ENCODE data around the gene MAPK12.
A peak's percentile ranks its signal among the peaks of the same experiment; 100 is the strongest.

The MAPK12 gene

DNA sequence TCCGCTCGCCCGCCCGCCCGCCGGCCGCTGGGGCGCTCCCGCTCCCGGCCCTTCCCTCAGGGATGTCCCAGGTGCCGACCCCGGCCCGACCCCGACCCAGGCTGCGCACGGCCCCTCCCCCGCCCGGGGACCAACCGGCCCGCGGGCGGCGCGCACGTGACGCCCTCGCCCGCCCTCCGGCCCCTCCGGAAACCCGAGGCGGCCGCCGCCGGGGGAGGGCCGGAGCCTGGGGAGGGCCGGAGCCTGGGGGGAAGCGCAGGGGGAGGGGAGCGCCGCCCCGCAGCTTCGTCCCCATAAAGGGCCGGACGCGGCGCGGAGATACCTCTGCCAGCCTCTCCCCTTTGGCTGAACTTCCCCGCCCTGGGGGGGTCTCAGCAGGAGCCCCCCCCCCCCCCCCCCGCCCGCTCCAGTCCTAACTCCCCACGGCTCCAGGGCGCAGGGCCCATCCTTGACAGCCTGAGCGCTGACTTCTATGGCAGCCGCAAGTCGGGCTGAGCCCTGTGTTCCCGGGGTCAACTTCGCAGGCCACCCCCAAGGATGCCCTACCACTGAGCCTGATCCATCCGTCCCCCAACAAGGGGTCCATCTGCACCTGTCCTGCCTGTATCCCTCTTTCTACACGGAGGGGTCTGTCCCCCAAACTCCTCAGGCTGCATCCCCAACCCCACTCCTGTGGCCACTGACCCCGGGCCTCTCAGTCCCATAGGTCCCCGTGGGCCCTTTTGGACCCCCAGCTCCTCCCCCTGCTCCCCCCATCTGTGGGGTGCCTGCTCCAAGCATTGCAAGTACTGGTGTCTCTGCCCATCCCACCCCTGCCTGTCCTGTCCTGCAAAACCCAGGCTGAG, at the start of gene MAPK12:
MAPK12 (minus strand) TSS at position 69 of the 845 bp plus-strand sequence. CDS start 174 bp downstream, outside the sequence.
- DNase-seq (ENCODE audit: low read depth), result peak; percentile 22

DNA sequence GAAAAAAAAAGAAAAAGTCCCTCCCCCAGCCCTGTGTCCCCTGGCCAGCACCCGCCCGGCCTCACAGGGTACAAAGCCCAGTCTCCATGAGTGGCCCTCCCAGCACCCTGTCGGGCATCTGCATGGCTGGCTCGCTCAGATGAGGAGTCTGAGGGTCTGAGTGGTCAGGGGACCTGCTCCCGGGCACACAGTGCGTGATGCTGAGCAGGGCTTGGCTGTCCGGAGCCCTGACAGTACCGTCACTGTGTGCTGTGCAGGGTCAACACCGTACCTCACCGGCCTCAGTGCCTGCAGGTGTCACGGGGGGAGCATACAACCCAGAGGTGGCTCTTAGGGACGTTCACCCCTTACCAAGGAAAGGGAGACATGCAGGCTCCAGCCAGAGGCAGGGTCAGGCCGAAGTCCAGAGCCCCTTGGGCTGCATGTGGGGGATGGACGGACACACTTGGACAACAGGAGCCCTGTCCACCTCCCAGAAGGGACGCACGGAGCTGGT, 49.5 kb upstream of the MAPK12 start:
- DNase-seq (ENCODE audit: low read depth), result no peak

DNA sequence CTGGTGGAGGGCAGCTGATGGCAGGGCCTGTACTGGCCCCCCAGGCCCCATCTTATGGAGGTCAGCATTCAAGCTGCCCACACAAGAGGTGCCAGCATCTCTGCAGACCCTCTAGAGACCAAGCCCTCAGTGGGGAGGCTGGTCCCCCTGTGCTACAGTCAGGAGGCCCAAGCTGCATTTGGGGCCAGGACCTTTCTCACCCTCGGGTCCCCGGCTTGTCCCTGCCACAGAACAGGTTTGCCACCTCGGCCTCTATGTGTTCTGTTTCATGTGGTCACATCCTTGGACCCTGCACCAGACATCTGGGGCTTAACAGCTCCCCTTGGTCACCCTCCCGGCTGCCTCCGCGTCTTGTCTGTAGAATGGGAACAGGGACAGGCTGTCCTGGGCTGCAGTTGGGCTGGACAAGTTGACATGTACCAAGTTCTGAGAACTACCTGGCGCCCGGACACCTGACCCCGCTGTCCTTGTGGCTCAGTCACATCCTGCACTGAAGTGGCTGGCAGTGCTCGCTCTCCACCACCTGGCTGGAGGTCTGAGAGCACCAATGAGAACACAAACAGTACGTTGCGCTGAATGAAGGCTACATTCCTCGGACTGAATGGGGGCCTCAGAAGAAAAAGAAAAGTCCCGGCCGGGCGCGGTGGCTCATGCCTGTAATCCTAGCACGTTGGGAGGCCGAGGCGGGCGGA, 48.7 kb upstream of the MAPK12 start:
- no peak for DNase-seq (ENCODE audit: low read depth)

DNA sequence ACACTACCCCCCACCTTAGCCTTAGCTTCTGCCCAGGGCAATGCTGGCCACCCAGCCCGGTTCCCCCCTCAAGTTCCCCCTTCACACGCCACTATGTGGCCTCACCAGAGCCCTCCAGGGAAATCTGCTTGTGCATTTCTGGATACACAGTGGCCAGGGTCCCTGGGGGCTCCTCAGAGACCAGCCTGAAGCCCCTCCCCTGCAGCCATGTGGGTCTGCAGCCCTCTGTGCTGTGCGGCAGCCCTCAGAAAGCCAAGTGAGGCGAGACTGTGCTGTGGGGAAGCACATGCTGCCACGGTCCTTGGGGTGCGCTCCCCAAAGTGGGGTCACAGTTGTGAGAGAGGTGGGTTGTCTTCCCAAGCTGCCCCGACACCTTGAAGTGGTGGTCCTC, 48.1 kb upstream of the MAPK12 start:
- DNase-seq (ENCODE audit: low read depth), result no peak

DNA sequence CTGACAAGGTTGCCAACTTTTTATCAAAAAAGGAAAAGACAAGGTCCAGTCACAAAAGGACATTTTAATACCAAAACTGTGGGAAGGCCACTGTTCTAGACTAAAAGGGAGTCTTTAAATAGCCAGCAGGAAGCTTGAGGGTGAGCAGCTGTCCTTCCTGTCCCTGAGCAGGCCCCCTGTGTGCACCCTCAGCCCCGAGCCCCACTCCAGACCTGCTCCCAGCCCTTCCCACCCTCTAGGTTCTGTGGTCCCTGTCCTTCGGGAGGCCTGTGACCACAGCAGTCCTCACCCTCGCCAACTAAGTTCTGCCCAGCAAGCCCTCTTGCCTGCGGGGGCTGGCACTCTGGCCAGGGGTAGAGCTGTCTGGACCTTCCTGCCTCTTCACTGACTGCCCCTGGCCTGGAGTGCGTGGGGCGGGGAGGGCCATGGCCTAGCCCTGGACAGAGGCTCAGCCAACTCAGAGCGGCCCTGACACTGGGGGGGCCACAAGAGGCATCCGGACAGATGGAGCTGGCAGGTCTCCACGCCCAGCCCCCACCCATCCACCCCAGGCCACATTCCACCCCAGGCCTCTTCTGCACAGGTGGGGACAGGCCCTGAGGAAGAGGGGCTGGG, 47.6 kb upstream of the MAPK12 start:
- no peak for DNase-seq (ENCODE audit: low read depth)

DNA sequence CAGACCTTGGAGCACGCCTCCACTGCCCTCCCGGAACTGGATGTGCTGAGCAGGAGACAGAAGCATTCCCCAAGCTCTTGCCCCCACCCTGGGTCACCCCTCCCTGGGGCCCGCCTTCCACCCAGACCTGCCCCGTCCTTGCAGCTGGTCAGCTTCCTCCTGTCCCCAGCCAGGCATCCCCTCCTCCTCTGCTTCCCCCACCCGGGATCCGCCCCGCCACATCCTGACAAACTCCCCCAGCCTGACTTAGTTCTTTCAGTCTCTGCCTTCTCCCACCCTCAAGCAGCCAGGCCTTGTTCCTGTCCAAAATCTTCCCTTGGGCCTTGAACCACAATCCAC, 47.1 kb upstream of the MAPK12 start:
- no peak for DNase-seq (ENCODE audit: low read depth)

DNA sequence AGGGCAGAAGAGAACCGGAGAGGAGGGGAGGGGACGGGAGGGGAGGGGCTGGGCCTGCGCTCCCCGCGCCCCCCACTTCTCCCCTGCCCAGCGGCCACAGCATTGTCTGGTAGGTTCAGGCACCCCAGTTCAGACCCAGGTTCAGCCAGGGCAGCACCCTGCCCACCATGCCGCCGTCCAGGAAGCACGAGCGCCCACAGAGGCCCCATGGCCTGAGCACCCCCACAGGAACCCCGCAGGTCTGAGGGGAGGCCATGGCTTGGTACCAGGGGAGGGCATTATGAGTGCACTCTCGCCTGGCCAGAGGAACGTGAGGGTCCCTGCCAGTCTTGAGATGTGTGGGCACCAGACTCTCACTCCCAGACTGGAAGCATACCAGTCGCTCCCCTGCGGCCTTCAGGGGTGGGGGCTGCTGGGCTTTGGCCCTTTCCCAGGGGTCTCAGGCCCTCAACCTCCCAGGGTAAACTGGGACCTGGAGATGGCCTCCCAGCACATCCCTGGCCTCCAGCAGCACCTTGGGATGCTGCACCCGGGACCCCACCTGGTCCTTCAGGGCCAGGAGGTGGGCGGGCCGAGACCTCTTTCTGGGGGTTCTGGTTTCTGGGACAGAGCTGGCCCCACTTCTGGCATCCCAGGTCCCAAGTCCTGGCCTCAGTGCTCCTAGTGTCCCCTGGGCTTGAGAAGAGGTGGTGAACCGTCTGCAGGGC, 46.6 kb upstream of the MAPK12 start:
- DNase-seq (ENCODE audit: low read depth), result no peak

DNA sequence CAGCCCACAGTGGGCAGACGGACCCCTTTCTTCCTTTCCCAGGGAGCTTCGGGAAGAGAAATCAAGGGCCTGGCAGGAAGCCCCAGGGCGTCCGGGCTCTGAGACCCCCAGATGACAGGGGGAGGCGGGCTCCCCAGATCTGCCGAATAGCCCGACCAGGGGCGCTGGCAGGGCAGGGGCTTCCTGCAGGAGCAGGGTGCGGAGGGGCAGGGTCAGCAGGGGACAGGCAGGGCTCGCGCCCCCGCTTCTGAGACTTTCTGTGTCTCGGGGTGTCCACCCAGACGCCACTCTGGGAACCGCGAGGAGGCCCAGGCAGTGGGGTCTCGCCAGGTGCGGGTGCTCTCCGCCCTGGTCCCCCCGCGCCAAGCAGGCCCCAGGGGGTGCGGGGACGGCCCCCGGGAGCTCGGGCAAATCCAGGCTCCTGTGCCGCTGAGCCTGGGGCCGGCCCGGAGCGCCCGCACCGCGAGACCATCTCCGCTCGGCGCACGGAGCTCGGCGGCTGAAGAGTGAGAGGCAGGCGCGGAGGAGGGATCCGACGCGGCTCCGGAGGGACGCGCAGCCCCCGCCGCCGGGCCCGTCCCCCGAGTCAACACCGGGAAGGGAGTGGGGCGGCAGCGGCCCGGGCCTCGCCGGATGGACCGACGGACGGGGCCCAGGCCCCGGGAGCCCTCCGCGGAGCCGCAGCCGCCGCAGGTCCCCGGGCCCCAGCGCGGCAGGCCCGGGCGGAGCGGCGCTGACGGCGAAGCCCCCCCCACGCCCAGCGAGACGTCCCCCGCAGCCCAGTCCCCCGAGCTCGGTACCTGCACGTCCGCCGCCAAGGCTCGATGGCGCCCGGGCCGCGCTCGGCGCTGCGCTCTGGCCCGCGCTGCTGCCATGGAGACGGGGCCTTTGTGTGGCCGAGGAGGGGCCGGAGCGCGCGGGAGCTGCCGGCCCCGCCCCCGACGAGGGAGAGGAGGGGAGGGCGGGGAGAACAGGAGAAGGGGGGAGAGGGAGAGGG, 45.6 kb upstream of the MAPK12 start, which contains the start of gene PLXNB2:
PLXNB2 (minus strand) TSS at position 894 of the 997 bp plus-strand sequence. CDS start 17,062 bp downstream, outside the sequence.
- DNase-seq (ENCODE audit: low read depth), result peak; percentile 79

DNA sequence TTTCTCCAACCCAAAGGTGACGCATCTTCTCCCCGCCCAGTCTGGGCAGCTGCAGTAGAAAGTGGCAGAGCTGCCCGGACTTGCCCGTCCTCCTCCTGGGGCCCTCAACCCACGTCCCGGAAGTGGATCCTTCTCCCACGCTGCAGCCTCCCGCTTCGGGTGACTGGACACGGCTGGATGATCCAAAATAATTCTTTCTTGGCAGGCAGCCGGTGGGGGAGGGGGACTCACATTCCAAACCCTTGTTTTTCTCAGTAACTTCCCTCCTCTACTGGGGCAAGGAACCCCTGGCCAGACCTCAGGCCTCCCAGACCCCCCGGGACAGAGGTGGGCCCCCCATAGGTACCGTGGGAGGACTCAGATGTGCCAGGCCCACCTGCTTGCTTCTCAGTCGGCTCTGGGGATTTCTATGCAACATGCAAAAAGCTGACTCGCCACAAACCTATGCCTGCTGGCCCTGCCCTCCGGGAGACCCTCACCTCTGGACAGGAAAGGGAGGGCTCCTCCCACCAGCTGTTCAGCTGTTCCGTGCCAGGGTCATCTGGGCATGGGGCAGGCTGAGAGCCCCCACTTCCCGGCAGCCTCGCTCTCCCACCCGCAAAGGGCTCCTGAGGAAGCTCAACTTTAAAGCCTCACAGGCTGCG, 44.6 kb upstream of the MAPK12 start:
- DNase-seq (ENCODE audit: low read depth), result peak; percentile 92

DNA sequence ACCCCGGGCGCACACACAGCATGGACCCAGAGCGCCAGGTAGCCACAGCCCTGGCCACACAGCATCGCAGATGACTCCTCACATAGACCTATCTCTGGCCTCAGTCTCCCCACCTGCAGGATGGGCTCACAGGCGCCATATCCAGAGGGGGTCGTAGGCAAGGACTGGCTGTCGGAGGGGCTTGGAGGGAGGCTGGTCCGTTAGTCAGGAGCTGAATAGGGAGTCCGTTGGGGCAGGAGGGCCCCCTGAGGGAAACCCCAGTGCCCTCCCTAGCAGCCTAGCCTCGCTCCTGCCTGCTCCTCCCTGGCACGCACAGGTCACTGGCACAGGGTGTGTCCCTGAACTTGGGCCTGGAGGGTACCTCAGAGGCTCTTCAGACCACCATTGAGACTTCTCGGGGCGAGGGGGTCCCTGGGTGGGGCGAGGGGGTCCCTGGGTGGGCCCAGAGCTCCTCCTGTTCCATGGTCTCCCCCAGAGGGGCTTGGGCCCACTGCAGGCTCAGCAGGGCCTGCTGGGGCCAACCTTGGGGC, 44.0 kb upstream of the MAPK12 start:
- no peak for DNase-seq (ENCODE audit: low read depth)

DNA sequence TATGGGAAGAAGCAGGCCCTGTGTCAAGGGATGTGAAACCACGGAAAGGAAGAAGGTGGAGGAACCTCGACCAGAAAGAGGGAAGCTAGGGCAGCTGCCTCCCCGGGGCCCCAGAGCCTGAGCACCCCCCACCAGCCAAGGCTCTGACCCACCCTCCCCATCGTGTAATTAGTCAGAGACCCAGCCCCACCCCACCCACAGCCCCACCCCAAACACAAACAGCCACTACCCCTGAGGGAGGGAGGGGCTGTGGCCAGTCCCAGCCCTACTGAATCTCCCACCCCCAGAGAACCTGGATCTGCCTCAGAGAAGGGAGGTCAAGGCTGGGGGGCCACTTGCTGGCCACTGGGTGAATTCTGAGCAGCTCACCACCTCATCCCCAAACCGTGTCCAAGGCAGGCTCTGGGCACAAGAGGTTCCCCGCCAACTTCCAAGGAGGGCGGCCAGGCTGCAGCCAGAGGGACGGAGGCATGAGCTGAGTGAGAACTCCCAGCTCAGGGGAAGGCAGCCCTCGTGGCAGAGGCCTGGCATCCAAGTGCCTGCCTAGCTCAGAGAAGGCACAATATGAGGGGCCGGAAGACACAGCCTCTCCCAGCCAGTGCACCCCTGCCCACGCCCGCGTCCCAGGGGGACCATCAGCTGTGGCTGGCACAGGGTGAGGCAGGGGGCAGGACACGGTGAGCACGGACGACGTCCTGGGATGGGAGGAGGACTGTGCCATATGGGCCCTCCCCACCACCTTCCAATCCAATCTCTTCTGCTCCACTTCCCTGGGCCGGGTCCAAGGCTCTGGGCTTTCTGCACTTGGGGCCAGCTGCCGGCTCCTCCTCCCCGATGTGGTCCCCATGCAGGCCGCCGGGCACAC, 43.3 kb upstream of the MAPK12 start:
- no peak for DNase-seq (ENCODE audit: low read depth)

DNA sequence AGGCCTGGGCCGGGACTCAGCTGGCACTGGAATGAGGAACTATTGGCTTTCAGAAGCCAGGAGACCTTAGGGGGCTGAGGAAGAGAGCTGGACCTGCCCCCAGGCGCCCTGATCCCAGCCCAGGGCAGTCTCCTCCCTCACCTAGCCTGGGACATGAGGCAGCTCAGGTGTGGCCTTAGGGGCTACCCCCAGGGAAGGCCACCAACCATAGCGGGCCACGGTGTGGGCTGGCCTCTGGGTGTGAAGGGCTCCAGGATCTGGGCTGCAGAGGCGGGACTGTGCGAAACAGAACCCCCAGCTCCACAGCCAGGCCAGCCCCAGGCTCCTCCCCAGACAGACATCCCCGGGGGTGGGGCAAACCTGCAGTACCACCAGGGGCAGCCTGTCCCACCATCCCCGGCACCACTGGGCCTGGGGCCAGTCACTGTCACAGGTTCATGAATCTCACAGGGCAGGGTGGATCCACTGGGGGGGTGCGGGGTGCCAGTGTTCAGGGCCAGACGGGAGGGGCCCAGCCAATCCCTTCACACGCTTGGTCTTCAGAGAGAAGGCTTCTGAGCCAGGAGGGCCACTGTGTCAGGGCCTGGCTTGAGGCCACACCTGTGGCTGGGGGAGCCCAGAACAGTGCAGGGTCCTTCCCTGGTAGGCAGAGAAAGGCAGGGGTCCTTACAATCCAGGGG, 42.5 kb upstream of the MAPK12 start:
- DNase-seq (ENCODE audit: low read depth), result no peak

DNA sequence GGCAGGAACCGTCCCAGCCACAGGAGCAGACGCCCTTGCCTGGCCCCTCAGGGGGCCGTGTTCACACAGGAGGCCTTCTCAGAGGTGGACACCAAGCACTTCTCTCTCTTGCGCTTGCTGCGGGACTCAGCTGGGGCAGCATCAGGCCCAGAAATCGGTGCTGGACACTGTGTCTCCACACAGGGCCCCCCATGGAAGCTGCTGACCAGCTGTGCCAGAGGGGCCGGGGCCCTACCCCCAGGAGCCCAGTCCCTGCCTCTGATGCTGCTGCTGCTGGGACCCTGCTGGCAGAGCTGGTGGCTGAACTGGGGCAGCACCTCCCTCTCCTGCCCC, 42.0 kb upstream of the MAPK12 start:
- no peak for DNase-seq (ENCODE audit: low read depth)

DNA sequence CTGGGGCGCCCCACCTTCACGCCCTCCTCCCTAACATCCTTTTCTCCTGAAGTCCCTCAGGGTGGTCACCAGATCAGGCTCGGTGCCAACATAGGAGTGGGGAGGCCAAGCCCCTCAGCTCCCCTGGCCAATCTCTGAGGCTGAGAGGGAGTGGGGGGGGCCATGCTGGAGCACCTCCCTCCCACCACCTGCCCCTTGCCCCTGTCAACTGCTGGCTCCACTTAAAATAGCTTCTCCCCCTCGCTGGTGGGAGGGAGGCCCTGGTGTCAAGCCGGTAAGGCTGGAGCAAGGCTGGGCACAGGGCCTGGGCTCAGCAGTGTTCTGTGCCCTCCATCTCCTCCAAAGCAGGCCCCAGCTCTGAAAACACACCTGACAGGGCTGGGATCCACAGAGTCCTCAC, 41.1 kb upstream of the MAPK12 start:
- no peak for DNase-seq (ENCODE audit: low read depth)

DNA sequence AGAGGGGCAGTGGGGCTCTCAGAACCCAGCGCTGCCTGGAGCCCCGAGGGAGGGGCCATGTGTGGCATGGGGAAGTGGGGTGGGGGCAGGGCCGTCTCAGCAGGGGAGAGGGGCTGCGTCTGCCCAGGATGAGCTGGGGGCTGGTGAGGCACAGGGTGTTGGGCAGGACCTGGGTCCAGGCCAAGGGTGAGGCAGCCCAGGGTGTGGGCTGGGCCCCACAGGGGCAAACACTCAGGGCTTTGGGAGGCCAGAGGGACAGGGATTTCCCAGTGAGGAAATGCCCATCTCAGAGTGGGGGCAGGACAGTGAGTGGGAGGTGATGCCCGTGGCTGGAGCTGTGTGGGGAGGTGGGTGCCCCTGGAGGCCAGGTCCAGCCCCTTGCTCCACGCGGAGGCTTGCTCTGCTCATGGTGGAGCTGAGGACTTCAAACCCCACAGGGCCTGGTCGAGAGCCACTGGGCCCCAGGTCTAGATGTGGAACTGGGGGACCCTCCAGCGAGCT, 40.6 kb upstream of the MAPK12 start:
- no peak for DNase-seq (ENCODE audit: low read depth)

DNA sequence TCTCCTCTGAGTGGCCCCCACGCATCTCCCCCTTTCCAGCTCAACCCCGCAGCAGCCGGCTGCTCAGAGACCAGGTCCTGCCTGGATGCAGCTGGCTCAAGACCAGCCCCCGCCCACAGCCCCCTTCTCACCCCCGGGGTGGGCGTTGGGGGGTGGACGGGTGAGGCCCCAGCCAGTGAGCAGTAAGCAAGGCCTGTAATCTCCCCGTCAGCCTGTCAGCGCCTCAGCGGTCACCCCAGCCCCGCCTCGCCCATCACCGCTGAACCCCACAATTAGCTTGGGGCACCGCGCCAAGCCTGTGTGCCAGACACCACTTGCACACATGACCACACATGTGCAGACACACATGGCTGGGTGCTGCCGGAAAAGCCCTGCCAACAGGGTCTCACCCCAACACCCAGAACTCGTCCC, 40.1 kb upstream of the MAPK12 start:
- DNase-seq (ENCODE audit: low read depth), result no peak

DNA sequence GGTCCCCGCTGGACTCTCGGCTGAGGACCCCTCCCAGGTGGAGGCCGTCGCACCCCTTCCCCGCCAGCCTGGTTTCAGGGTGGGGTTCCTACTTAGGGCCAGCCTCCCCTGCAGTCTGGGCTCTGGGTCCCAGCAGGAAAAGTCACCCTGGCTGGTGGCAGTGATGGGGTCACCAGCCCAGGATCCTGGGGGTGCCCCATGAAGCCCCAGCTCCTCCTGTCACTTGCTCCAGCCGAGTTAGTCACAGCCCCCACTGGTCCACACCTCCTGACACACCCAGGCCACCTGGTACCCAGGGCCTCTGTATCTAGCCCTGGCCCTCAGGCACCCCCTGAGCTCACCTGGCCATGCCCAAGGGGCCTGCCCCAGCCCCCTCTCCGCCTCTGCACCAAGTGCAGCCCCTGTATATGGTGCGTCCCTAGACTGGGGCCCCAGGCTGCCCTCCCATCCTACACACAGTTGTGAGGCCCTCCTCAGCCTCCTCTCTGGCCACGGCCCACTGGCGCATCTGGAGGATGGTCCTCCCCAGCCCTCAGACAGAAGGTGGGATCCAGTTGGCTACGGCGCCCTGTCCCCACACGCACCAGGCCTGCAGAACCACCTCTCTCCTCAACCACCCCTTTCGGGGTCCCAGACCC, 39.3 kb upstream of the MAPK12 start:
- DNase-seq (ENCODE audit: low read depth), result no peak
